GM12878 (cell line): Measurements from ENCODE around the gene SLC1A5. TPM values are rescaled to one million over a fixed set of nuclear protein-coding genes. Genes with fewer than 3 reads are reported as not detected.

Source experiments
- ATAC-seq: fragments of 200-7000 bp; cut with Tn5 transposase; 3 replicates; pipeline ENCODE4 v1.9.1; 2020; ENCODE audit warnings: mild to moderate bottlenecking, moderate library complexity
- BruUV-seq: library from RNA; stranded (reverse); fragments of 400-500 nt; replicated peaks from 2 replicates; lab custom pipeline; 2021; lab: Mats Ljungman, UMichigan
- CTCF ChIA-PET: fragments of 300-600 bp; sonication (Branson Sonifier 250); formaldehyde crosslinking; extraction: SDS; loops from one replicate; lab custom pipeline; 2021; ENCODE audit warnings: inconsistent platforms; lab: Yijun Ruan, JAX
- POLR2A ChIA-PET: fragments of 350-600 bp; formaldehyde crosslinking; extraction: SDS; loops from one replicate; lab custom pipeline; 2021; ENCODE audit warnings: inconsistent platforms; lab: Charles Lee
- RAD21 ChIA-PET: fragments of 300-600 bp; sonication (Branson Sonifier 250); formaldehyde crosslinking; loops from one replicate; lab custom pipeline; 2023; ENCODE audit warnings: antibody characterized with exemption; ENCODE audit not compliant: unreplicated experiment; lab: Charles Lee
- SMC1A ChIA-PET: fragments of 300-600 bp; sonication (Branson Sonifier 250); formaldehyde crosslinking; loops from one replicate; lab custom pipeline; 2023; ENCODE audit not compliant: unreplicated experiment, uncharacterized antibody; lab: Charles Lee
- DNase-seq: peaks from one replicate; pipeline ENCODE4 v3.0.0-alpha.2; 2011; ENCODE audit warnings: low read depth, low spot score
- FAIRE-seq: peaks from 3 replicates; lab custom pipeline; 2011; peaks lifted over from hg19 to GRCh38; lab: Jason Lieb, UNC
- H2AFZ ChIP-seq: 2 replicates; pipeline ENCODE4 v1.6.0; 2011; ENCODE audit warnings: low read depth, low read length, control low read depth; ENCODE audit not compliant: control insufficient read depth
- H3K27ac ChIP-seq: 2 replicates; pipeline ENCODE4 v1.5.1; 2011; ENCODE audit warnings: control low read depth; ENCODE audit not compliant: control insufficient read depth, insufficient read depth
- H3K27me3 ChIP-seq, 2 experiments: replicated peaks in 1 of 2; 2 replicates each; pipeline versions ENCODE4 v1.6.0 to v1.6.1; 2011; ENCODE audit warnings: low read length in 1 of 2; ENCODE audit not compliant: control insufficient read depth in 2 of 2, insufficient read depth in 2 of 2
- H3K36me3 ChIP-seq, 2 experiments: 2 replicates each; pipeline ENCODE4 v1.5.1; 2011; ENCODE audit warnings: low read length in 1 of 2; ENCODE audit not compliant: control insufficient read depth in 2 of 2, insufficient read depth in 2 of 2
- H3K4me1 ChIP-seq: 2 replicates; pipeline ENCODE4 v1.6.1; 2011; ENCODE audit warnings: mild to moderate bottlenecking, low read length, moderate library complexity, mixed read lengths; ENCODE audit not compliant: control insufficient read depth, insufficient read depth
- H3K4me2 ChIP-seq: 2 replicates; pipeline ENCODE4 v1.6.0; 2011; ENCODE audit warnings: control low read depth; ENCODE audit not compliant: control insufficient read depth, insufficient read depth
- H3K4me3 ChIP-seq: fragments of 200-600 bp; sonication (generic); 2 replicates; pipeline ENCODE4 v1.5.1; 2016
- H3K79me2 ChIP-seq: 2 replicates; pipeline ENCODE4 v1.6.0; 2011; ENCODE audit warnings: low read length; ENCODE audit not compliant: control insufficient read depth, insufficient read depth
- H3K9ac ChIP-seq: 2 replicates; pipeline ENCODE4 v1.8.0; 2011; ENCODE audit warnings: low read length, control low read depth, mixed read lengths; ENCODE audit not compliant: control insufficient read depth, insufficient read depth
- H3K9me3 ChIP-seq: replicated peaks from 3 replicates; pipeline ENCODE4 v1.5.1; 2011; ENCODE audit warnings: mild to moderate bottlenecking, low read length; ENCODE audit not compliant: control insufficient read depth, insufficient read depth
- H4K20me1 ChIP-seq: 2 replicates; pipeline ENCODE4 v1.6.0; 2011; ENCODE audit not compliant: control insufficient read depth, insufficient read depth
- BMI1 ChIP-seq: fragments of 450-650 bp; IDR thresholded peaks from 2 replicates; pipeline ENCODE4 v1.6.1; 2016; ENCODE audit warnings: mild to moderate bottlenecking, moderate library complexity, borderline replicate concordance
- CBX3 ChIP-seq: fragments of 200-600 bp; sonication (generic); IDR thresholded peaks from 2 replicates; pipeline ENCODE4 v1.6.1; 2016; ENCODE audit warnings: low read depth, borderline replicate concordance
- CHD4 ChIP-seq: fragments of 200-600 bp; sonication (generic); IDR thresholded peaks from 2 replicates; pipeline ENCODE4 v1.6.1; 2016; ENCODE audit warnings: mild to moderate bottlenecking
- FOXK2 ChIP-seq: fragments of 450-650 bp; IDR thresholded peaks from 2 replicates; pipeline ENCODE4 v1.6.1; 2017; ENCODE audit warnings: mild to moderate bottlenecking, moderate library complexity
- GATAD2B ChIP-seq: fragments of 450-650 bp; conservative IDR thresholded peaks from 2 replicates; pipeline ENCODE4 v1.6.1; 2017; ENCODE audit warnings: low read depth, mild to moderate bottlenecking, moderate library complexity
- JUNB ChIP-seq: IDR thresholded peaks from 2 replicates; pipeline ENCODE4 v1.6.1; 2016; ENCODE audit warnings: antibody characterized with exemption, mild to moderate bottlenecking
- LARP7 ChIP-seq: fragments of 450-650 bp; IDR thresholded peaks from 2 replicates; pipeline ENCODE4 v1.6.1; 2017; ENCODE audit warnings: mild to moderate bottlenecking
- MTA3 ChIP-seq: IDR thresholded peaks from 2 replicates; pipeline ENCODE4 v1.6.1; 2012; ENCODE audit warnings: low read length, inconsistent platforms, borderline replicate concordance
- POU2F2 ChIP-seq: IDR thresholded peaks from 3 replicates; pipeline ENCODE4 v1.6.1; 2011; ENCODE audit warnings: low read depth, mild to moderate bottlenecking, low read length, borderline replicate concordance
- RAD21 ChIP-seq: IDR thresholded peaks from 2 replicates; pipeline ENCODE4 v1.6.1; 2011; ENCODE audit warnings: mild to moderate bottlenecking, low read depth, low read length, moderate library complexity; ENCODE audit not compliant: insufficient read depth
- ZNF217 ChIP-seq: fragments of 450-650 bp; IDR thresholded peaks from 2 replicates; pipeline ENCODE4 v1.6.1; 2017; ENCODE audit warnings: antibody characterized with exemption, mild to moderate bottlenecking
- ZSCAN29 ChIP-seq: fragments of 450-650 bp; IDR thresholded peaks from 2 replicates; pipeline ENCODE4 v1.6.1; 2017; ENCODE audit warnings: mild to moderate bottlenecking, moderate library complexity
- WGBS: methylation state at CpG from one replicate; pipeline ENCODE4 v1.1.6; 2016; ENCODE audit warnings: low lambda C conversion rate; ENCODE audit not compliant: insufficient replicate concordance, insufficient coverage; ENCODE audit errors: missing lambda C conversion rate; 5-methylcytosine and 5-hydroxymethylcytosine counted together
- in situ Hi-C: fragments of 300-500 bp; cut with MboI; formaldehyde crosslinking; loops from 9 replicates; pipeline ENCODE4 v1.14.3; 2018; ENCODE audit warnings: mixed read lengths
- intact Hi-C: fragments of 100-400 bp; cut with micrococcal nuclease; formaldehyde crosslinking; loops from one replicate; pipeline ENCODE4 v1.14.2; 2022; ENCODE audit not compliant: unreplicated experiment
- polyA plus RNA-seq, 11 experiments: library from polyadenylated mRNA; depleted of rRNA in 4 of 11; unstranded in 6 of 11; stranded (reverse) in 5 of 11; fragments of >200 nt; fragmentation: Nextera tagmentation in 4 of 11; fragmentation: Illumina TruSeq in 1 of 11; extraction: Ambion mirVana in 4 of 11; extraction: Trizol in 1 of 11; gene quantifications; 1 replicate in 1 of 11; 2 replicates in 10 of 11; pipeline versions ENCODE4 v1.2.1 to v1.2.3, GENCODE V29; 2011 to 2016; ENCODE audit warnings: inconsistent platforms in 2 of 11, missing spikeins in 2 of 11, low read depth in 1 of 11
- total RNA-seq, 4 experiments: library from RNA; depleted of rRNA in 3 of 4; stranded (reverse); fragments of >200 nt in 3 of 4; fragmentation: Illumina TruSeq in 1 of 4; extraction: Trizol in 1 of 4; gene quantifications; 2 replicates each; pipeline versions ENCODE4 v1.2.1 to v1.2.3, GENCODE V29; 2013 to 2021

SLC1A5 gene
- total and polyA plus RNA-seq, 10 of the 15 experiments (the other 5 are each of a cell fraction or from before 2014, with no cell fraction given), result 9.1 to 129 (median 60.9) TPM

DNA sequence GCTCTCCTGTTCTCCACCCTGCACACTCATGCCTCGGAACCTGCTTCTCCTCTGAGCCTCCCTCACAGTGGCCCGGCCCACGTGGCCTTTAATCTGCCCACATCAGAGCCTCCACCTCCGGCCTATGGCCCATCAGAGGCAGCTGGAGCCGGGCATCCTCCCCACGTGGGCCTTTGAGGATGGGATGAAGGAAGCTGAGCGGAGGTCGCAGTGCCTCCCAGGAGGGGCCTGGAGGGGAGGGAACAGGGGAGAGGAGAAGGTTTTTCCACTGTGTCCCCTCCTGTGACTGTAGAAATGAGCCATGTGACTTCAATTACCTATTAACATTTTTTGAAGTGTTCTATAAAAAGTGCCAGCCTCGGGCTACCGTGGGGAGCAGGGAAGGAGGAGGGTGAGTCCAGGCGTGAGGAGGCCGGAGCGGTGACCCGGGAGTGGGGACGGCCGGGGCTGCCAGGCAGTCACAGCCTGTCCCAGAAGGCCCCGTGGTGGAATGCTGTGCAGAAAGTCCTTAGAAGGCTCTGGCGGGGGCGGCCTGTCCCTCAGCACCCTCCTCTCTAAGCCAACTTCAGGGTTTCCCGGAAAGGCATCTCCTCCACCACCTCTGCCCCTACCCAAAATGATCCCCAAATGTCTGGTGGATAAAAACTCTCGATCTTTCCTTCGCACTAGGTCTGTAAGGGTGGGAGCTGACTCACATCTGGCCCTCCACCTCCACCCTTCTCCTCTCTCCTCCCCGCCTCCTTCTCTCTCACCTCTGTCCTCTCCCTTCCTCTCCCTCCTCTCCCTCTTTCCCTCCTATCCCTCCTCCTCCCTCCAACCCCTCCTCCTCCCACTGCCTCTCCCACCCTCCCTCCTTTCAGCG is 24.8 kb upstream of the SLC1A5 start:
- Histone ChIP-seq H4K20me1 (no peaks in the 10 kb centered on the region), H3K27me3 (no peaks in the 10 kb centered on the region), H3K36me3 (no peaks in the 10 kb centered on the region), H3K79me2 (no peaks in the 10 kb centered on the region), H2AFZ (no peak overlapping the region), H3K9ac (no peak overlapping the region), H3K27ac (no peak overlapping the region), H3K4me1 (no peaks in the 10 kb centered on the region), H3K4me3 (no peak overlapping the region), H3K9me3 (no peaks in the 10 kb centered on the region), H3K4me2 (no peak overlapping the region)
- WGBS, result 59% methylated on average over 24 of the region's 24 CpGs
- intact Hi-C loops, result no loop called here
- no peak for FAIRE-seq
- no peak for DNase-seq
- ChIA-PET SMC1A (no interaction called here), CTCF (interaction anchor here (1.2 kb wide), 1 partner anchor 60 kb away, joined by 3 read pairs; no protein-coding TSS in a partner anchor), RAD21 (no interaction called here), POLR2A (no interaction called here)
- in situ Hi-C loops, result no loop called here
- ATAC-seq, result no peak
- TF ChIP-seq FOXK2, result no peak
- TF ChIP-seq BMI1, result no peak
- TF ChIP-seq JUNB, result no peak
- no peak for TF ChIP-seq CHD4
- no peak for TF ChIP-seq GATAD2B
- TF ChIP-seq MTA3, result no peak
- TF ChIP-seq LARP7, result no peak
- no peak for TF ChIP-seq CBX3
- no peak for TF ChIP-seq ZSCAN29
- no peak for TF ChIP-seq RAD21
- no peak for TF ChIP-seq ZNF217
- TF ChIP-seq POU2F2, result no peak
- BruUV-seq, result no TSS peak
